WTC11 (cell line): ENCODE measurements around the gene SLC40A1.

Experiments
- ARID4B ChIP-seq: sonication (generic); formaldehyde crosslinking; IDR thresholded peaks from 2 replicates; pipeline ENCODE4 v1.8.0; 2023; ENCODE audit warnings: missing genetic modification reagents, mild to moderate bottlenecking, borderline replicate concordance
- CTCF ChIP-seq: fragments of 200-600 bp; IDR thresholded peaks from 2 replicates; pipeline ENCODE4 v1.8.0; 2022; ENCODE audit warnings: antibody characterized with exemption
- FOXJ3 ChIP-seq: sonication (generic); formaldehyde crosslinking; IDR thresholded peaks from 2 replicates; pipeline ENCODE4 v1.9.0; 2021; ENCODE audit warnings: missing genetic modification reagents, mild to moderate bottlenecking, borderline replicate concordance
- FOXP4 ChIP-seq: sonication (generic); formaldehyde crosslinking; IDR thresholded peaks from 2 replicates; pipeline ENCODE4 v1.8.0; 2022; ENCODE audit warnings: mild to moderate bottlenecking, missing genetic modification reagents
- HMGXB4 ChIP-seq: sonication (generic); formaldehyde crosslinking; IDR thresholded peaks from 2 replicates; pipeline ENCODE4 v1.8.1; 2023; ENCODE audit warnings: mild to moderate bottlenecking, moderate library complexity, missing genetic modification reagents
- SP1 ChIP-seq: sonication (generic); formaldehyde crosslinking; conservative IDR thresholded peaks from 2 replicates; pipeline ENCODE4 v1.8.1; 2022; ENCODE audit warnings: missing genetic modification reagents
- TF ChIP-seq, protein P1 (sequence below): sonication (generic); formaldehyde crosslinking; IDR thresholded peaks from 2 replicates; pipeline ENCODE4 v1.8.0; 2023; ENCODE audit warnings: mild to moderate bottlenecking, missing genetic modification reagents

DNA sequence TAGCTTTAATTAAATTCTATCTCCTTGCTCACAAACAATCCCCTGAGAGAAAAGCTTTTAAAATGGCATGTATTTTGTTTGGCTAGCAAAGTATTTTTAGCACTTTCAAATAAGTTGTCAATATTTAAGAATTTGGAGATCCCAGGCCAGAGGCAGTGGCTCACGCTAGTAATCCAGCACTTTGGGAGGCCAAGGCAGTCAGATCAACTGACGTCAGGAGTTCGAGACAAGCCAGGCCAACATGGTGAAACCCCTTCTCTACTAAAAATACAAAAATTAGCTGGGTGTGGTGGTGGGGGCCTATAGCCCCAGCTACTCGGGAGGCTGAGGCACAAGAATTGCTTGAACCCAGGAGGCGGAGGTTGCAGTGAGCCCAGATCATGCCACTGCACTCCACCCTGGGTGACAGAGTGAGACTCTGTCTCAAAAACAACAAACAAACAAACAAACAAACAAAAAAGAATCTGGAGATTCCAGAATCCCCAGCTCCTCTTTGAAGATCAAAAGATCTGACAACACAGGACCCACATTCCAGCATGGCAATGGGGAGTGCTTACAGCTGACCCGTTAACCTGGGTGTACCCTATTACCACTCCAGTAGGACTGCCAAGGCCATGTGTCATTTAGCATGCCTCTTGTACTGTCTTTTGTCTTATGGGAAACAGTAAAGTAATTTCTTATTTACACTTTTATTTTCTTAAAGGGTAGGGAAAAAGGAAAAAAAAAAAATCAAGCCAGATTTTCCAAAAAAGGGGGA, 21.9 kb downstream of the SLC40A1 start:
- TF ChIP-seq SP1 (CRISPR knock-in tag), result no peak
- TF ChIP-seq CTCF, result no peak
- TF ChIP-seq HMGXB4, result no peak
- no peak for TF ChIP-seq FOXP4 (CRISPR knock-in tag)
- no peak for TF ChIP-seq ARID4B (CRISPR knock-in tag)
- no peak for TF ChIP-seq FOXJ3
- TF ChIP-seq, protein P1, sequence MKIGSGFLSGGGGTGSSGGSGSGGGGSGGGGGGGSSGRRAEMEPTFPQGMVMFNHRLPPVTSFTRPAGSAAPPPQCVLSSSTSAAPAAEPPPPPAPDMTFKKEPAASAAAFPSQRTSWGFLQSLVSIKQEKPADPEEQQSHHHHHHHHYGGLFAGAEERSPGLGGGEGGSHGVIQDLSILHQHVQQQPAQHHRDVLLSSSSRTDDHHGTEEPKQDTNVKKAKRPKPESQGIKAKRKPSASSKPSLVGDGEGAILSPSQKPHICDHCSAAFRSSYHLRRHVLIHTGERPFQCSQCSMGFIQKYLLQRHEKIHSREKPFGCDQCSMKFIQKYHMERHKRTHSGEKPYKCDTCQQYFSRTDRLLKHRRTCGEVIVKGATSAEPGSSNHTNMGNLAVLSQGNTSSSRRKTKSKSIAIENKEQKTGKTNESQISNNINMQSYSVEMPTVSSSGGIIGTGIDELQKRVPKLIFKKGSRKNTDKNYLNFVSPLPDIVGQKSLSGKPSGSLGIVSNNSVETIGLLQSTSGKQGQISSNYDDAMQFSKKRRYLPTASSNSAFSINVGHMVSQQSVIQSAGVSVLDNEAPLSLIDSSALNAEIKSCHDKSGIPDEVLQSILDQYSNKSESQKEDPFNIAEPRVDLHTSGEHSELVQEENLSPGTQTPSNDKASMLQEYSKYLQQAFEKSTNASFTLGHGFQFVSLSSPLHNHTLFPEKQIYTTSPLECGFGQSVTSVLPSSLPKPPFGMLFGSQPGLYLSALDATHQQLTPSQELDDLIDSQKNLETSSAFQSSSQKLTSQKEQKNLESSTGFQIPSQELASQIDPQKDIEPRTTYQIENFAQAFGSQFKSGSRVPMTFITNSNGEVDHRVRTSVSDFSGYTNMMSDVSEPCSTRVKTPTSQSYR, result no peak
